BJ (cell line): Measurements from ENCODE around the gene AIFM1. TPM values are rescaled to one million over a fixed set of nuclear protein-coding genes. Genes with fewer than 3 reads are reported as not detected.

Experiments used
- CTCF ChIA-PET: fragments of 350-600 bp; formaldehyde crosslinking; extraction: SDS; loops from one replicate; lab custom pipeline; 2021; ENCODE audit warnings: antibody characterized with exemption, inconsistent platforms; lab: Yijun Ruan, JAX
- POLR2A ChIA-PET: fragments of 300-600 bp; sonication (Branson Sonifier 250); formaldehyde crosslinking; extraction: SDS; loops from one replicate; lab custom pipeline; 2021; ENCODE audit warnings: antibody characterized with exemption; lab: Charles Lee
- DNase-seq: peaks from one replicate; pipeline ENCODE4 v3.0.0-alpha.2; 2011; ENCODE audit warnings: low read depth
- H3K27me3 ChIP-seq: 2 replicates; pipeline ENCODE4 v1.6.0; 2011; ENCODE audit warnings: low read length; ENCODE audit not compliant: control insufficient read depth, insufficient read depth
- H3K36me3 ChIP-seq: 2 replicates; pipeline ENCODE4 v1.5.1; 2011; ENCODE audit warnings: low read length; ENCODE audit not compliant: control insufficient read depth, insufficient read depth
- H3K4me3 ChIP-seq: 2 replicates; pipeline ENCODE4 v1.5.1; 2011; ENCODE audit warnings: low read depth, mild to moderate bottlenecking, control low read depth, low read length
- polyA plus RNA-seq: library from polyadenylated mRNA; depleted of rRNA; stranded (reverse); fragments of >200 nt; gene quantifications from 2 replicates; pipeline ENCODE4 v1.2.3, GENCODE V29; 2011
- TF ChIP-seq, protein P1 (sequence below): IDR thresholded peaks from 2 replicates; pipeline ENCODE4 v1.5.1; 2011; ENCODE audit warnings: low read depth, mild to moderate bottlenecking, control low read depth, inconsistent platforms, low read length, moderate library complexity; ENCODE audit not compliant: insufficient read depth

The AIFM1 gene
- polyA plus RNA-seq, 1 experiment, result 23.2 TPM

DNA sequence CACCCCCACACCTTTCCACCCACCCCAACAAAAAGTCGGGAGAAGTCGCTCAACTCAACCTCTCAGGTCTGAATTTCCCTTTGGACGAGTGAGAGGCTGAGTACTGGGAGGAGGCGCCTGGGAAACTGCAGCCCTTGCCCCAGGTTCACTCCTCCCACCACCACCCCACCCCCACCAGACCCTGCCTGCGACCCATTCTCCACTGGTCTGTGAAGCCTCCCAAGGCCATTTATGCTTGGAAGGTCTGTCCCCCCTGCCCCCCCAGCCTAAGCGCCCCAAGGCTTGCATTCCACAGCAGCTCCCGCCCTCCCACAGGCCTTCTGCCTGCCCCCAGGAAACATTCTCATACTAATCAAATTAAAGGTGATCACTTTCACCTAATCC is 82.5 kb downstream of the AIFM1 start:
- no peak overlapping the region for H3K4me3 ChIP-seq
- TF ChIP-seq, protein P1, sequence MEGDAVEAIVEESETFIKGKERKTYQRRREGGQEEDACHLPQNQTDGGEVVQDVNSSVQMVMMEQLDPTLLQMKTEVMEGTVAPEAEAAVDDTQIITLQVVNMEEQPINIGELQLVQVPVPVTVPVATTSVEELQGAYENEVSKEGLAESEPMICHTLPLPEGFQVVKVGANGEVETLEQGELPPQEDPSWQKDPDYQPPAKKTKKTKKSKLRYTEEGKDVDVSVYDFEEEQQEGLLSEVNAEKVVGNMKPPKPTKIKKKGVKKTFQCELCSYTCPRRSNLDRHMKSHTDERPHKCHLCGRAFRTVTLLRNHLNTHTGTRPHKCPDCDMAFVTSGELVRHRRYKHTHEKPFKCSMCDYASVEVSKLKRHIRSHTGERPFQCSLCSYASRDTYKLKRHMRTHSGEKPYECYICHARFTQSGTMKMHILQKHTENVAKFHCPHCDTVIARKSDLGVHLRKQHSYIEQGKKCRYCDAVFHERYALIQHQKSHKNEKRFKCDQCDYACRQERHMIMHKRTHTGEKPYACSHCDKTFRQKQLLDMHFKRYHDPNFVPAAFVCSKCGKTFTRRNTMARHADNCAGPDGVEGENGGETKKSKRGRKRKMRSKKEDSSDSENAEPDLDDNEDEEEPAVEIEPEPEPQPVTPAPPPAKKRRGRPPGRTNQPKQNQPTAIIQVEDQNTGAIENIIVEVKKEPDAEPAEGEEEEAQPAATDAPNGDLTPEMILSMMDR, result no peak
- POLR2A ChIA-PET, result no interaction called here
- no peaks in the 10 kb centered on the region for H3K27me3 ChIP-seq
- CTCF ChIA-PET, result interaction anchor here (0.6 to 3.9 kb wide), 2 partner anchors 12 to 37 kb away, joined by 3 to 13 read pairs; no protein-coding TSS in a partner anchor
- DNase-seq, result no peak
- H3K36me3 ChIP-seq, result no peaks in the 10 kb centered on the region; the same call in 1 of the 2 replicates

DNA sequence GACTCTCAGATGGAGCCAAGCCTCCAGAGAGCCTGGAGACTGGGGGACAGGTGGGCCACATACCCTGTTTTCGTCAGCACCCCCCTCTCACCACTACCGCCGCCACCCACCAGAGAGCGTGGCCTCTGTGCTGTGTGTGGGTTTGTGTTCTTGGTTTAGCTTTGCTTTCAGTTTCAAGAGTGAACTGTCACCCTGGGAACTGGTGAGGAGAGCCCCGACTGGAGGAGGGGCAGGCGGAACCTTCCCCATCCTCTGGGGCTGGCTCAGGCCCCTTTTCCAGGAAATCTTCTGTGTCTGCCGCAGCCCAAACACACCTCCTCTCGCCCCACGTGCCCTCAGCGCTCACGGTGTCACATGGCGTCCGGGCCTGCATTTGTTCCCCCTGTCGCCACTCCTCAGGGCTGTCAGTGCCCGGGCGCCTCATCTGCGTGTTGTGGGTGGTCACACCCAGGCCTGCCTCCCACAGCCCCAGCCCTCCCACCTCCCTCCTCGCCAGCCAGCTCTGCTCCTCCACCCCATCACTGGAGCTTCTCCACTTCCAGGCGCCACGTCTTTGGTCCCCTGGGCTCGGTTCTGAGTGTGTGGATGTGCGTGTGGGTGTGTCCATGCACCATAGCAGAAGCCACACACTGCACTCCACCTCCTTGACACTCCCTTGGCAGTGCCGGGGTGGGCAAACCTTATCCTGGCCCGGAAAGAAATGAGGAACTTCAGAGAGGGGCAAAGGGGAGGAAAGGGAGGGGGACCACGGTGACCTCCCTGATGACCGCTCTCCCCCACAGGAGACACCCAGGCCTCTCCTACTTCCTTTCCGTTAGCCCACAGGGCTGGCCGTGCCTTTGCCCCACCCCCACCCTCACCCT is 83.2 kb downstream of the AIFM1 start:
- POLR2A ChIA-PET, result no interaction called here
- TF ChIP-seq, protein P1, result no peak
- no peak for DNase-seq
- Histone ChIP-seq H3K4me3 (no peak overlapping the region), H3K27me3 (no peaks in the 10 kb centered on the region), H3K36me3 (no peaks in the 10 kb centered on the region; the same call in 1 of the 2 replicates)
- CTCF ChIA-PET, result interaction anchor here (1.3 to 3.3 kb wide), 3 partner anchors 22 to 110 kb away, joined by 3 to 44 read pairs (median 6); no protein-coding TSS in a partner anchor

DNA sequence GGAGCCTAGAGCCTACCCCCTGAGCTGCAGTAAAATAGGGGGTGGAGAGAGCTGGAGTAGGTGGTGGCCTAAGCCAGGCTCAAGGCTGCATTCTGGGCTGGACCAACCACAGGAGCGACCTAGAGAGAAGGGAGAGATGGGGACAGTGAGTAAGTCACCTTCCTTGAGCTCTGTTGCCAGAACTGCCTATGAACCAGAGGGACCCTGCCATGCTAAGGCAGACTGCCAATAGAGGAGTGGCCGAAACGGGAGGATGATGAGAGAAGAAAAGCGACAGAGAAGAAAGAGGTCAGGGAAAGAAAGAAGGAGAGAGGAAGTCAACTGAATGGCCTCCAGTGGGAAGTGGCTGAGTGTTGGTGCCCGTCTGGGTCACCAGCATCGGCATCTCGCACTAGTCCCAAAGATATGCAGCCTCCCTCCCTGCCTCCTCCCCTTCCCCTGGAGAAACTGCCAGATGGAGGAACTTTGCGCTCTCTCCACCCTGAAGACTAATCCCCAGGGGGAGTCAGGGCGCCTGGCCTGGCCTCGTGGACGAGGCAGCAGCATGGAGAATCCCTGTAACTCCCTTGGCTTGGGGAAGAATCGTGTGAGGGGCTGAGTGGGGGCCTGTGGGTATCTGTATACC is 84.1 kb downstream of the AIFM1 start:
- Histone ChIP-seq H3K36me3 (no peaks in the 10 kb centered on the region; the same call in 1 of the 2 replicates), H3K4me3 (no peak overlapping the region), H3K27me3 (no peaks in the 10 kb centered on the region)
- CTCF ChIA-PET, result interaction anchor here (1.2 to 3.3 kb wide), 4 partner anchors 23 to 111 kb away, joined by 3 to 44 read pairs (median 4); no protein-coding TSS in a partner anchor
- POLR2A ChIA-PET, result no interaction called here
- no peak for DNase-seq
- TF ChIP-seq, protein P1, result no peak

DNA sequence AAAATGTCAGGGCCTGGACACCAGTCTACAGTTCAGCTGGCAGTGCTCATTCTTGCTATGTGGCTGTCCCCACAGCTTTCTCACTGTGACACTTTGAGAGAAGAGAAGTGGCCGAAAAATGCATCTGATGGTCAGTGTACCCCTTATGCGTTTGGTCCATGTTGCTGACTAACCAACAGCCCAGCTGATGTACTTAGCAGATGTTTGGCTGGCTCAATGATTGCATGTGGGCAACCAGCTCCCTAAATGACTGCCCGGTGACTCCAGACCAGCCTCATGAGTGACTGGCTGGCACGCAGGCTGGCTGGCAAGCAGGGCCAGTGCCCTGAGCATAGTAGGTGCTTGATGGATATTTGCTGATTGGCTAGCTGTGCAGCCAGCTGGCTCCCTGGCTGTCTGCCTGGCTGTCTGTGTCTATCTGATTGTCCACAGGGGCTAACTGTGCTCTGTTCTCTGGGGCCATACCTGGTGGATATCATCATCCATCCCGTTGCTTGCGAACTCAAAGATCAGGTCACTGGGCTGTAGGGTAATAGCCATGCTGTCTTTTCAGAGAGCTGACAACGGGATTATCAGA is 84.8 kb downstream of the AIFM1 start:
- DNase-seq, result no peak
- Histone ChIP-seq H3K27me3 (no peaks in the 10 kb centered on the region), H3K36me3 (no peaks in the 10 kb centered on the region; the same call in 1 of the 2 replicates), H3K4me3 (no peak overlapping the region)
- TF ChIP-seq, protein P1, result no peak
- POLR2A ChIA-PET, result no interaction called here
- CTCF ChIA-PET, result interaction anchor here (0.7 to 3.3 kb wide), 7 partner anchors 9 to 112 kb away, joined by 3 to 44 read pairs (median 5); no protein-coding TSS in a partner anchor
